HEK293 (cell line): ENCODE measurements around the gene SEPTIN5.

Experiments
- CTCF ChIP-seq: fragments of 450-650 bp; formaldehyde crosslinking; IDR thresholded peaks from 2 replicates; pipeline ENCODE4 v1.5.1; 2016; ENCODE audit warnings: missing biosample characterization, missing genetic modification characterization
- REST ChIP-seq: fragments of 450-650 bp; formaldehyde crosslinking; IDR thresholded peaks from 2 replicates; pipeline ENCODE4 v1.5.1; 2016; ENCODE audit warnings: missing biosample characterization, missing genetic modification characterization
- SP2 ChIP-seq: fragments of 450-650 bp; formaldehyde crosslinking; IDR thresholded peaks from 2 replicates; pipeline ENCODE4 v1.5.1; 2016; ENCODE audit warnings: missing biosample characterization, missing genetic modification characterization
- ZNF121 ChIP-seq: fragments of 450-650 bp; formaldehyde crosslinking; IDR thresholded peaks from 2 replicates; pipeline ENCODE4 v1.5.1; 2016; ENCODE audit warnings: missing biosample characterization, missing genetic modification characterization
- ZNF146 ChIP-seq: fragments of 450-650 bp; formaldehyde crosslinking; IDR thresholded peaks from 2 replicates; pipeline ENCODE4 v1.5.1; 2016; ENCODE audit warnings: missing biosample characterization, missing genetic modification characterization
- ZNF16 ChIP-seq: fragments of 450-650 bp; formaldehyde crosslinking; IDR thresholded peaks from 2 replicates; pipeline ENCODE4 v1.5.1; 2016; ENCODE audit warnings: low read depth, missing biosample characterization, missing genetic modification characterization
- ZNF302 ChIP-seq: fragments of 450-650 bp; formaldehyde crosslinking; IDR thresholded peaks from 2 replicates; pipeline ENCODE4 v1.5.1; 2016; ENCODE audit warnings: missing biosample characterization, missing genetic modification characterization, low read depth
- ZNF354C ChIP-seq: fragments of 450-650 bp; formaldehyde crosslinking; IDR thresholded peaks from 2 replicates; pipeline ENCODE4 v1.5.1; 2016; ENCODE audit warnings: missing biosample characterization, missing genetic modification characterization, low read depth, borderline replicate concordance
- ZNF398 ChIP-seq: fragments of 450-650 bp; formaldehyde crosslinking; IDR thresholded peaks from 2 replicates; pipeline ENCODE4 v1.5.1; 2017; ENCODE audit warnings: missing biosample characterization, missing genetic modification characterization
- ZNF404 ChIP-seq: fragments of 450-650 bp; formaldehyde crosslinking; IDR thresholded peaks from 2 replicates; pipeline ENCODE4 v1.5.1; 2017; ENCODE audit warnings: missing biosample characterization, missing genetic modification characterization
- ZNF692 ChIP-seq: fragments of 450-650 bp; formaldehyde crosslinking; IDR thresholded peaks from 2 replicates; pipeline ENCODE4 v1.5.1; 2016; ENCODE audit warnings: missing biosample characterization, missing genetic modification characterization

- TF ChIP-seq CTCF (tag by site-specific recombination) (no peak), ZNF16 (tag by site-specific recombination) (no peak), ZNF692 (tag by site-specific recombination) (no peak), ZNF354C (tag by site-specific recombination) (no peak), ZNF302 (tag by site-specific recombination) (no peak), ZNF146 (tag by site-specific recombination) (no peak), SP2 (no peak), ZNF404 (tag by site-specific recombination) (no peak), ZNF398 (no peak), ZNF121 (tag by site-specific recombination) (no peak), REST (no peak)
Measured at GRCh38 chr22:19716041-19716828, 1.9 kb downstream of the SEPTIN5 start.
